Activated T-helper 2 cell treated with anti-CD3 and anti-CD28 coated beads, Interferon-gamma antibody, Interleukin-2, Interleukin-4, amounts not matched to agents 10 μg/mL and 5 μg/mL and 100 μg/mL, durations not matched to agents 14 hours and 24 hours and 36 hours (primary cell): ENCODE results near the gene LCN1. TPM values are rescaled to one million over a fixed set of nuclear protein-coding genes. Genes with fewer than 3 reads are reported as not detected.
"Not testable (repeated sequence)": the region's sequence is repeated elsewhere in the genome, so short reads cannot be mapped to it uniquely, and the experiment has no call there.

ENCODE experiments used
- DNase-seq: peaks from one replicate; pipeline ENCODE4 v3.0.0; 2021; ENCODE audit warnings: low spot score
- H3K27ac Mint-ChIP-seq: one replicate; pipeline ENCODE4 v1.8.0; 2021; ENCODE audit warnings: mixed read lengths
- H3K27me3 Mint-ChIP-seq: one replicate; pipeline ENCODE4 v1.8.0; 2021; ENCODE audit warnings: low read depth, mixed read lengths
- H3K36me3 Mint-ChIP-seq: one replicate; pipeline ENCODE4 v1.8.0; 2021; ENCODE audit warnings: low read depth, mixed read lengths
- H3K4me1 Mint-ChIP-seq: one replicate; pipeline ENCODE4 v1.8.0; 2021; ENCODE audit warnings: low read depth, mixed read lengths
- H3K4me3 Mint-ChIP-seq: one replicate; pipeline ENCODE4 v1.8.0; 2021; ENCODE audit warnings: low read depth, mild to moderate bottlenecking, moderate library complexity, mixed read lengths
- H3K9me3 Mint-ChIP-seq: one replicate; pipeline ENCODE4 v1.8.0; 2021; ENCODE audit warnings: mixed read lengths
- intact Hi-C: fragments of 100-400 bp; cut with micrococcal nuclease; formaldehyde crosslinking; loops from one replicate; pipeline ENCODE4 v1.15.1; 2023
- total RNA-seq: library from RNA; stranded (reverse); gene quantifications from 2 replicates; pipeline ENCODE4 v1.2.3, GENCODE V29; 2022

LCN1 gene
- total RNA-seq, 1 donor from 2014 or later, result not detected

GRCh38 chr9:135526089-135526729 lies 5.0 kb downstream of the LCN1 start:
- no peak for DNase-seq
- Mint-ChIP-seq H3K27me3 (no peaks in the 10 kb centered on the region), H3K4me3 (no peak overlapping the region), H3K9me3 (no peaks in the 10 kb centered on the region), H3K36me3 (no peaks in the 10 kb centered on the region), H3K27ac (no peak overlapping the region), H3K4me1 (no peaks in the 10 kb centered on the region)
- intact Hi-C loops, result no loop called here

- no peak for DNase-seq
- no peak overlapping the region for H3K4me3 Mint-ChIP-seq
Measured at GRCh38 chr9:135526730-135527571, 5.7 kb downstream of the LCN1 start.

GRCh38 chr9:135528842-135529435 lies 7.7 kb downstream of the LCN1 start:
- H3K36me3 Mint-ChIP-seq, H3K27me3 Mint-ChIP-seq, H3K27ac Mint-ChIP-seq, intact Hi-C loops, H3K4me3 Mint-ChIP-seq, H3K9me3 Mint-ChIP-seq, DNase-seq, H3K4me1 Mint-ChIP-seq: not testable (repeated sequence)

More at GRCh38 chr9:135526730-135527571, 5.7 kb downstream of the LCN1 start:
- no peaks in the 10 kb centered on the region for H3K36me3 Mint-ChIP-seq
- no peaks in the 10 kb centered on the region for H3K27me3 Mint-ChIP-seq
- H3K27ac Mint-ChIP-seq, result no peak overlapping the region
- no peaks in the 10 kb centered on the region for H3K4me1 Mint-ChIP-seq
- intact Hi-C loops, result no loop called here
- H3K9me3 Mint-ChIP-seq, result no peaks in the 10 kb centered on the region

GRCh38 chr9:135530146-135530545 lies 8.9 kb downstream of the LCN1 start:
- Mint-ChIP-seq H3K4me3 (no peak overlapping the region), H3K36me3 (no peaks in the 10 kb centered on the region), H3K27me3 (peaks cover 6% of the 10 kb centered on the region), H3K27ac (no peak overlapping the region), H3K9me3 (no peaks in the 10 kb centered on the region), H3K4me1 (no peaks in the 10 kb centered on the region)
- intact Hi-C loops, result no loop called here
- DNase-seq, result no peak

DNA sequence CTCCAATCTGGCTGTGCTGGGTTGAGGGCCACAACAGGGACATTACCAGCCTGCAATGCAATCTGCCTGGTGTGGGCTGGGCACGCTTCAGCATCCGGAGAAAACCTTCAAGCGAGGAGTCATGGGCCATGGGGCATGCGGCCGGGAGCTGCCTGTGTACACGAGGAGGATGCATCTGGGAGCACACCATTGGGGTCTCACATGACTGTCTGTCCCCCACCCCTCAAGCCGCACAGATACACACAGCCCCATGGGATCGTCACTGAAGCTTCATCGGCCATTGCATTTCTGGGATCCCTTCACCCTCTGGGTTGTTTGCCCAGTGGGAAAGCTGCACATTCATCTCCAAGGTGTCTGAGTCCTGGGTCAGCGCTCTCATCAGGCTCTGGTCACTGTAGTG lies 9.9 kb downstream of the LCN1 start:
- Mint-ChIP-seq H3K4me1 (no peaks in the 10 kb centered on the region), H3K9me3 (no peaks in the 10 kb centered on the region), H3K27ac (no peak overlapping the region), H3K36me3 (no peaks in the 10 kb centered on the region), H3K27me3 (peaks cover 6% of the 10 kb centered on the region), H3K4me3 (no peak overlapping the region)
- no peak for DNase-seq
- intact Hi-C loops, result no loop called here

GRCh38 chr9:135533113-135533512 lies 11.9 kb downstream of the LCN1 start:
- no peak overlapping the region for H3K27ac Mint-ChIP-seq
- DNase-seq, result no peak
- H3K27me3 Mint-ChIP-seq, result peaks cover 10% of the 10 kb centered on the region
- no peaks in the 10 kb centered on the region for H3K9me3 Mint-ChIP-seq
- no peak overlapping the region for H3K4me3 Mint-ChIP-seq
- H3K36me3 Mint-ChIP-seq, result no peaks in the 10 kb centered on the region
- no peaks in the 10 kb centered on the region for H3K4me1 Mint-ChIP-seq
- intact Hi-C loops, result no loop called here

- intact Hi-C loops, result no loop called here
Measured at GRCh38 chr9:135533674-135534073, 12.4 kb downstream of the LCN1 start.

GRCh38 chr9:135534192-135534711 lies 13.0 kb downstream of the LCN1 start:
- H3K36me3 Mint-ChIP-seq, H3K9me3 Mint-ChIP-seq, H3K27ac Mint-ChIP-seq, H3K4me3 Mint-ChIP-seq, DNase-seq, intact Hi-C loops, H3K4me1 Mint-ChIP-seq: not testable (repeated sequence)
- H3K27me3 Mint-ChIP-seq, result peaks cover 14% of the 10 kb centered on the region

More at GRCh38 chr9:135533674-135534073, 12.4 kb downstream of the LCN1 start:
- H3K4me3 Mint-ChIP-seq, result no peak overlapping the region
- no peak overlapping the region for H3K27ac Mint-ChIP-seq
- no peaks in the 10 kb centered on the region for H3K36me3 Mint-ChIP-seq
- no peak for DNase-seq
- peaks cover 14% of the 10 kb centered on the region for H3K27me3 Mint-ChIP-seq
- no peaks in the 10 kb centered on the region for H3K9me3 Mint-ChIP-seq
- no peaks in the 10 kb centered on the region for H3K4me1 Mint-ChIP-seq

GRCh38 chr9:135534826-135535225 lies 13.6 kb downstream of the LCN1 start:
- H3K4me1 Mint-ChIP-seq, H3K9me3 Mint-ChIP-seq, intact Hi-C loops, H3K4me3 Mint-ChIP-seq, H3K27ac Mint-ChIP-seq, DNase-seq, H3K36me3 Mint-ChIP-seq: not testable (repeated sequence)
- peaks cover 14% of the 10 kb centered on the region for H3K27me3 Mint-ChIP-seq

DNA sequence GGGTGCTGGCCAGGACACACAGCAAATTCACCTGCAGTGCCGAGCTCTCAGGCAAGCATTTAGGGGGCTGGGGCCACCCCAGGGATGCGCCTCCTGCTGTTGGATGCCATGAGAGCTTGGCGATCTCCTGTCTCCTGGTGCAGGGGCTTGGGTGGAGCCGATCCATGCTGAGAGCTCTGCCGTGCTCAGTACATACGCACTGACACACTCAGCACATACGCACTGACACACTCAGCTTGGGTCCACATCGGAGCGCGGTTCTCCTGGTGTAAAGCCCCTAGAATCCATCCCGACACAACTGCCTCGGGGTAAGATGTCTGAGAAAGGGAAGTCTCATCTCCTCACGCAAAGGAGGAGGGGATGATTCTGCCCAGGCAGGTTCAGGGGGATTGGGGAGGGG lies 14.4 kb downstream of the LCN1 start:
- H3K4me1 Mint-ChIP-seq, H3K36me3 Mint-ChIP-seq, intact Hi-C loops, H3K4me3 Mint-ChIP-seq, H3K9me3 Mint-ChIP-seq, H3K27ac Mint-ChIP-seq, DNase-seq: not testable (repeated sequence)
- H3K27me3 Mint-ChIP-seq, result peaks cover 14% of the 10 kb centered on the region

- no peaks in the 10 kb centered on the region for H3K36me3 Mint-ChIP-seq
- no peak for DNase-seq
- intact Hi-C loops, result no loop called here
- no peaks in the 10 kb centered on the region for H3K9me3 Mint-ChIP-seq
- no peak overlapping the region for H3K4me3 Mint-ChIP-seq
- peaks cover 14% of the 10 kb centered on the region for H3K27me3 Mint-ChIP-seq
- H3K27ac Mint-ChIP-seq, result no peak overlapping the region
- no peaks in the 10 kb centered on the region for H3K4me1 Mint-ChIP-seq
Measured at GRCh38 chr9:135536216-135536615, 15.0 kb downstream of the LCN1 start.

DNA sequence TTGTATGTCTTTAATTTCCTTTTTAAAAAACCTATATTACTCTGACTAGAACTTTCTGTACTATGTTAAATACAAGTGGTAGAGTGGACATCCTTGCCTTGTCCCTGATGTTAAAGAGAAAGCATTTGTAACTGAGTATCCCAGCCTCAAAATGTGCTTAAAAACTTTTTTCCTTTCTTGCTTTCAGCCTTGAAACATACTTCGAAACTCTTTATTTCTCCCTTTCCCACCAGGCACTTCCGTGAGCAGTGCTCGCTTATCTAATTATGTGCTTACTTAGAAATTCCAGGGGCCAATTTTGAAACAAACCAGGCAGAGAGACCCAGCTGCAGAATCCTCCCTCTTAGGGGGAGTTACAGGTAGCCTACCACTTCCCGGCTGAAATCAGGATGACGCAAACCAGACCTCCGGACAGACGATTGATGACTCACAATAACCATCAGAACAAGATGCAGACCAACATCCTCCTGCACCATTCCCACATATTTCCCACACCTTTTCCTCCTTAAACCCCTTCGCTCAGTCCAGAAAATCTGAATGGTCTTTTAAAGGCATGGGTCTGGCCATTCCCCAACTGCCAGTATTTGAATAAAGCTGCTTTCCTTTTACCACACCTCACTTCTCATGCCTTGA lies 22.1 kb downstream of the LCN1 start:
- H3K27me3 Mint-ChIP-seq, H3K4me3 Mint-ChIP-seq, H3K27ac Mint-ChIP-seq, H3K4me1 Mint-ChIP-seq, DNase-seq, intact Hi-C loops, H3K9me3 Mint-ChIP-seq, H3K36me3 Mint-ChIP-seq: not testable (repeated sequence)
